Ascending aorta (tissue), 2 donors: ENCODE data around the gene PLCB1. TPM values are rescaled to one million over a fixed set of nuclear protein-coding genes. Genes with fewer than 3 reads are reported as not detected.

Experiments
- DNase-seq, 2 donors: peaks; one replicate each; pipeline ENCODE4 v3.0.0-alpha.2; 2019; ENCODE audit warnings: low spot score in 2 of 2
- H3K27ac ChIP-seq, 2 donors: fragments of 200-600 bp; sonication (generic); one replicate each; pipeline ENCODE4 v1.5.1; 2016 to 2017; ENCODE audit warnings: mild to moderate bottlenecking in 1 of 2
- H3K27me3 ChIP-seq: fragments of 200-600 bp; sonication (generic); one replicate; pipeline ENCODE4 v1.5.1; 2017
- H3K36me3 ChIP-seq, 2 donors: fragments of 200-600 bp; sonication (generic); one replicate each; pipeline ENCODE4 v1.5.1; 2016
- H3K4me1 ChIP-seq, 2 donors: fragments of 200-600 bp; sonication (generic); one replicate each; pipeline ENCODE4 v1.5.1; 2016 to 2017; ENCODE audit warnings: mild to moderate bottlenecking in 1 of 2
- H3K4me3 ChIP-seq, 2 donors: fragments of 200-600 bp; sonication (generic); one replicate each; pipeline ENCODE4 v1.5.1; 2016 to 2017; ENCODE audit warnings: mild to moderate bottlenecking in 1 of 2
- H3K9me3 ChIP-seq, 2 donors: fragments of 200-600 bp; sonication (generic); one replicate each; pipeline ENCODE4 v1.5.1; 2016
- CTCF ChIP-seq, 3 experiments: fragments of 200-600 bp in 2 of 3; fragments of 450-650 bp in 1 of 3; sonication (generic) in 2 of 3; IDR thresholded peaks; one replicate each; pipeline ENCODE4 v1.5.1; 2016 to 2019; ENCODE audit warnings: antibody characterized with exemption in 3 of 3, mild to moderate bottlenecking in 1 of 3, moderate library complexity in 1 of 3
- intact Hi-C: fragments of 100-400 bp; cut with DNase I; formaldehyde crosslinking; loops from one replicate; pipeline ENCODE4 v1.15.1; 2023
- total RNA-seq: library from RNA; depleted of rRNA; stranded (reverse); fragments of >200 nt; gene quantifications from one replicate; pipeline ENCODE4 v1.1.0, GENCODE V29; 2016

PLCB1 gene
- 22.9 TPM for total RNA-seq

- Histone ChIP-seq H3K9me3 (no peaks in the 10 kb centered on the region), H3K4me1 (no peaks in the 10 kb centered on the region), H3K36me3 (no peaks in the 10 kb centered on the region), H3K27ac (peak within 1 kb of the TSS; percentile 37 to 47), H3K4me3 (peak within 1 kb of the TSS; percentile 73 to 82), H3K27me3 (no peaks in the 10 kb centered on the region)
- peak; percentile 71 to 84 (median 76) for TF ChIP-seq CTCF (IDR thresholded peaks at IDR 0.05)
- intact Hi-C loops = loop anchor here (1.0 to 2.0 kb wide), 2 partner anchors 257 to 591 kb away; no protein-coding TSS in a partner anchor
- DNase-seq = peak in 1 of 2 donors; percentile 87
Measured at GRCh38 chr20:8131598-8132483, at the start of gene PLCB1. Gene PLCB1, plus strand, starts transcription at chr20:8132266. Its CDS starts 386 bp downstream, at chr20:8132652.

GRCh38 chr20:8082989-8083388 lies 49.1 kb upstream of the PLCB1 start:
- no peak overlapping the region for H3K4me3 ChIP-seq
- no peaks in the 10 kb centered on the region for H3K9me3 ChIP-seq
- no peaks in the 10 kb centered on the region for H3K36me3 ChIP-seq
- H3K27me3 ChIP-seq = no peaks in the 10 kb centered on the region
- no peak for DNase-seq
- no peak for TF ChIP-seq CTCF (IDR thresholded peaks at IDR 0.05)
- intact Hi-C loops = no loop called here
- no peak overlapping the region for H3K27ac ChIP-seq
- no peaks in the 10 kb centered on the region for H3K4me1 ChIP-seq

GRCh38 chr20:8089668-8090067 lies 42.4 kb upstream of the PLCB1 start:
- no peaks in the 10 kb centered on the region for H3K4me1 ChIP-seq
- DNase-seq = no peak
- H3K36me3 ChIP-seq = no peaks in the 10 kb centered on the region
- H3K27ac ChIP-seq = no peak overlapping the region
- intact Hi-C loops = no loop called here
- no peak for TF ChIP-seq CTCF (IDR thresholded peaks at IDR 0.05)
- no peaks in the 10 kb centered on the region for H3K9me3 ChIP-seq
- no peaks in the 10 kb centered on the region for H3K27me3 ChIP-seq
- no peak overlapping the region for H3K4me3 ChIP-seq

- H3K27ac ChIP-seq = no peak overlapping the region
- intact Hi-C loops = no loop called here
- no peaks in the 10 kb centered on the region for H3K36me3 ChIP-seq
- no peak for TF ChIP-seq CTCF (IDR thresholded peaks at IDR 0.05)
- H3K9me3 ChIP-seq = no peaks in the 10 kb centered on the region
- H3K4me3 ChIP-seq = no peak overlapping the region
- H3K27me3 ChIP-seq = no peaks in the 10 kb centered on the region
- no peaks in the 10 kb centered on the region for H3K4me1 ChIP-seq
- peak in 1 of 2 donors; percentile 70 for DNase-seq
Measured at GRCh38 chr20:8094415-8094818, 37.6 kb upstream of the PLCB1 start.

GRCh38 chr20:8094850-8095249 lies 37.2 kb upstream of the PLCB1 start:
- H3K4me1 ChIP-seq = no peaks in the 10 kb centered on the region

More at GRCh38 chr20:8094850-8095249, 37.2 kb upstream of the PLCB1 start:
- intact Hi-C loops = no loop called here
- no peak for DNase-seq
- no peaks in the 10 kb centered on the region for H3K27me3 ChIP-seq
- TF ChIP-seq CTCF (IDR thresholded peaks at IDR 0.05) = no peak
- H3K9me3 ChIP-seq = no peaks in the 10 kb centered on the region
- no peaks in the 10 kb centered on the region for H3K36me3 ChIP-seq
- H3K27ac ChIP-seq = no peak overlapping the region
- no peak overlapping the region for H3K4me3 ChIP-seq
